Activated effector memory CD4-positive, alpha-beta T cell treated with Interleukin-2 at 50 U/mL for 16 hours (primary cell): Measurements from ENCODE around the gene SPACDR.

ENCODE experiments used
- DNase-seq: peaks from one replicate; pipeline ENCODE4 v3.0.0-alpha.2; 2020

SPACDR gene

GRCh38 chr7:100484673-100485045 is 20.6 kb upstream of the SPACDR start:
- DNase-seq = no peak

- peak; percentile 47 for DNase-seq
Measured at GRCh38 chr7:100483722-100484672, 19.9 kb upstream of the SPACDR start, which contains the start of gene NYAP1. Gene NYAP1, plus strand, starts transcription at chr7:100483927. Its CDS starts 1,385 bp downstream, at chr7:100485312.

- peak; percentile 73 for DNase-seq
Measured at GRCh38 chr7:100483090-100483721, 19.1 kb upstream of the SPACDR start.

GRCh38 chr7:100482728-100483089 is 18.6 kb upstream of the SPACDR start:
- DNase-seq = no peak

GRCh38 chr7:100481466-100481865 is 17.4 kb upstream of the SPACDR start:
- no peak for DNase-seq

GRCh38 chr7:100478958-100479660 is 15.0 kb upstream of the SPACDR start, which contains the start of gene TSC22D4:
Gene TSC22D4, minus strand, starts transcription at chr7:100479214. Its CDS starts 1,176 bp downstream, at chr7:100478038.
- peak; percentile 91 for DNase-seq

GRCh38 chr7:100477871-100478267 is 13.8 kb upstream of the SPACDR start:
- DNase-seq = no peak

- peak; percentile 17 for DNase-seq
Measured at GRCh38 chr7:100476903-100477870, 13.1 kb upstream of the SPACDR start.

- DNase-seq = no peak
Measured at GRCh38 chr7:100476101-100476780, 12.2 kb upstream of the SPACDR start.

- DNase-seq = no peak
Measured at GRCh38 chr7:100475549-100475948, 11.5 kb upstream of the SPACDR start.

GRCh38 chr7:100472854-100473499 is 8.9 kb upstream of the SPACDR start:
- DNase-seq = no peak

GRCh38 chr7:100472121-100472851 is 8.2 kb upstream of the SPACDR start:
- DNase-seq = no peak

GRCh38 chr7:100471021-100471420 is 7.0 kb upstream of the SPACDR start:
- DNase-seq = no peak

- DNase-seq = peak; percentile 72
Measured at GRCh38 chr7:100469227-100470044, 5.4 kb upstream of the SPACDR start.

- no peak for DNase-seq
Measured at GRCh38 chr7:100467638-100468373, 3.7 kb upstream of the SPACDR start.

GRCh38 chr7:100466653-100467605 is 2.9 kb upstream of the SPACDR start:
- no peak for DNase-seq

- no peak for DNase-seq
Measured at GRCh38 chr7:100465702-100466311, 1.7 kb upstream of the SPACDR start.
